Measurements from ENCODE around the gene C16orf87. TPM values are rescaled to one million over a fixed set of nuclear protein-coding genes. Genes with fewer than 3 reads are reported as not detected.

Gene C16orf87
- total RNA-seq, 4 donors from 2014 or later, result 7.9 to 13.5 (median 10.6) TPM

- no peaks in the 10 kb centered on the region for H3K36me3 ChIP-seq
- H3K27ac ChIP-seq, result no peak overlapping the region
- H3K9me3 ChIP-seq, result no peaks in the 10 kb centered on the region
- DNase-seq, result no peak
- H3K4me3 ChIP-seq, result no peak overlapping the region
- H3K27me3 ChIP-seq, result no peaks in the 10 kb centered on the region
- TF ChIP-seq POLR2A (IDR thresholded peaks at IDR 0.05), result no peak
- TF ChIP-seq CTCF (IDR thresholded peaks at IDR 0.05), result no peak
- H3K4me1 ChIP-seq, result no peaks in the 10 kb centered on the region
These were observed 71.7 kb downstream of the C16orf87 start for GRCh38 chr16:46759309-46759708.

GRCh38 chr16:46757339-46758050, 73.5 kb downstream of the C16orf87 start:
- H3K4me3 ChIP-seq, result no peak overlapping the region
- H3K9me3 ChIP-seq, result no peaks in the 10 kb centered on the region
- H3K27ac ChIP-seq, result no peak overlapping the region
- H3K36me3 ChIP-seq, result no peaks in the 10 kb centered on the region
- no peak for DNase-seq
- no peaks in the 10 kb centered on the region for H3K4me1 ChIP-seq
- TF ChIP-seq CTCF (IDR thresholded peaks at IDR 0.05), result no peak
- TF ChIP-seq POLR2A (IDR thresholded peaks at IDR 0.05), result no peak
- no peaks in the 10 kb centered on the region for H3K27me3 ChIP-seq

DNA sequence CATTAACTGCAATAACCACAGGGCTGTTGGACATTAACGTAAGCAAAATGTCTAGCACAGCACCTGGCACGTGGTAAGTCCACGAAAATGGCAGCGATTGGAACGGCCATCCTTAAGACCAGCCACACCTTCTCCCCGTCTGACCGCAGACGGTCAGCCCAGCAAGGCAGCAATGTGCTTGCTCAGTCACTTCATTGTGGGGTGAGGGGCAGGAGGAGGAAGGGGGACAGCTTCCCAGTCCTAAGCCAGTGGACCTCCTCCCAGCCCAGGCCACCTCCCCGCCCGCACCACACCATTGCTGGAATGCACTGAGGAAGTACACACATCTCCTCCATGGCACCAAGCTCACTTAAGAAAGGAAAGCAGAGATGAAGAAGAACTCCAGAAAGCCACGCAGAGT, 74.2 kb downstream of the C16orf87 start:
- Histone ChIP-seq H3K4me3 (no peak overlapping the region), H3K36me3 (no peaks in the 10 kb centered on the region), H3K27ac (no peak overlapping the region), H3K9me3 (no peaks in the 10 kb centered on the region), H3K4me1 (no peaks in the 10 kb centered on the region), H3K27me3 (no peaks in the 10 kb centered on the region)
- TF ChIP-seq CTCF (IDR thresholded peaks at IDR 0.05) (no peak), POLR2A (IDR thresholded peaks at IDR 0.05) (no peak)
- no peak for DNase-seq

DNA sequence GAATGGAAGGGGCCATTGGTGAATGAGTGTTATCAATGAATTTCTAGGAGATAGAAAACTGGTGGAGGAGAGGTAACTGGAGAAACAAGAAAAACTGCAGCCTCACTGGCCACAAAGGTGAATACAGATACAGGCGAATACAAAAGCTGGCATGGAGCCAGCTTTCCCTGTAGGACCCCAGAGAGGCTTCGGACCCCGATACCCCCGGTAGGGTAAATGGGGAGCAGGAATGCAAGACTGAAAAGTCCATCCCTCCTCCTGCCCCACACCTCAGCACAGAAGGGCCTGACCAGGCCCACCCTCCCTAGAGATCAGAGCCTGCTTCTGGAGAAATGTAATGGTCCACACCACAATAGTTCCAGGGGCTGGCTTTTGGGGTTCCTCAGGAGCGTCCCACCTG, 78.0 kb downstream of the C16orf87 start:
- DNase-seq, result no peak
- no peaks in the 10 kb centered on the region for H3K36me3 ChIP-seq
- no peaks in the 10 kb centered on the region for H3K9me3 ChIP-seq
- H3K4me3 ChIP-seq, result no peak overlapping the region
- TF ChIP-seq POLR2A (IDR thresholded peaks at IDR 0.05) (no peak), CTCF (IDR thresholded peaks at IDR 0.05) (no peak)
- H3K4me1 ChIP-seq, result no peaks in the 10 kb centered on the region
- H3K27ac ChIP-seq, result no peak overlapping the region
- H3K27me3 ChIP-seq, result no peaks in the 10 kb centered on the region

GRCh38 chr16:46751381-46751780, 79.6 kb downstream of the C16orf87 start:
- DNase-seq, result no peak
- no peaks in the 10 kb centered on the region for H3K36me3 ChIP-seq
- no peaks in the 10 kb centered on the region for H3K27me3 ChIP-seq
- H3K27ac ChIP-seq, result no peak overlapping the region
- H3K4me3 ChIP-seq, result no peak overlapping the region
- H3K4me1 ChIP-seq, result no peaks in the 10 kb centered on the region
- H3K9me3 ChIP-seq, result no peaks in the 10 kb centered on the region
- TF ChIP-seq POLR2A (IDR thresholded peaks at IDR 0.05), result no peak
- no peak for TF ChIP-seq CTCF (IDR thresholded peaks at IDR 0.05)
